Testis (tissue), 2 donors: ENCODE data around the gene TMEM45B.

Experiments used
- CTCF ChIP-seq, 3 experiments: fragments of 450-650 bp in 2 of 3; fragments of 200-600 bp in 1 of 3; sonication (generic) in 1 of 3; IDR thresholded peaks; one replicate each; pipeline ENCODE4 v1.5.1; 2016 to 2019; ENCODE audit warnings: antibody characterized with exemption in 3 of 3, mild to moderate bottlenecking in 2 of 3, moderate library complexity in 1 of 3
- POLR2A ChIP-seq: fragments of 450-650 bp; IDR thresholded peaks from one replicate; pipeline ENCODE4 v1.6.1; 2017; ENCODE audit warnings: antibody characterized with exemption, mild to moderate bottlenecking, moderate library complexity

DNA sequence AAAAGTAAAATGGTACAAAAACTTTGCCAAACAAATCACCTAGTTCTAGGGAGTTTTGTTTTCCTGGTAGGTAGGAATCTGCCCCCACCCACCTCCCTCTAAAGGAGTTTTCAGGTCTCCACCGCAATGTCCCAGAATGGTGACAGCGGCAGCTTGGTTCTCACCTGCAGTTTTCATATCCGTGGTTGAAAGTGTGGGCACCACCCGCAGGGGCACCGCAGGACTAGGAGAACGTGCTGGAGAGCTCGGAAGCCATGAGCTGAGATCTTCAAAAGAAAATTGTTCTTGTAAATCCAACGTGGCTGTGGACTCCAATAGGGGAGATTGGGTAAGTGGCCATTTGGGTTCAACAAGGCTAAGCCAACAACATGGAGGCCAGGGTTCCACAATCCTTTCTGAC is 68.9 kb downstream of the TMEM45B start:
- TF ChIP-seq POLR2A (no peak), CTCF (IDR thresholded peaks at IDR 0.05) (no peak)
